Breast epithelium (tissue), 4 donors: Measurements from ENCODE around the gene CGNL1. TPM values are rescaled to one million over a fixed set of nuclear protein-coding genes. Genes with fewer than 3 reads are reported as not detected.

Experiments
- DNase-seq, 2 donors: peaks; one replicate each; pipeline ENCODE4 v3.0.0-alpha.2; 2019; ENCODE audit warnings: low spot score in 2 of 2
- H3K27ac ChIP-seq, 2 donors: fragments of 200-600 bp; sonication (generic) in 1 of 2; one replicate each; pipeline ENCODE4 v1.5.1; 2016 to 2019; ENCODE audit warnings: mild to moderate bottlenecking in 1 of 2
- H3K27me3 ChIP-seq, 2 donors: fragments of 200-600 bp; sonication (generic) in 1 of 2; one replicate each; pipeline versions ENCODE4 v1.5.1 to v1.6.0; 2017 to 2019; ENCODE audit warnings: control low read depth in 1 of 2, mild to moderate bottlenecking in 1 of 2
- H3K36me3 ChIP-seq: fragments of 200-600 bp; one replicate; pipeline ENCODE4 v1.5.1; 2019
- H3K4me1 ChIP-seq, 2 donors: fragments of 200-600 bp; sonication (generic); one replicate each; pipeline ENCODE4 v1.5.1; 2016 to 2019; ENCODE audit warnings: control low read depth in 1 of 2
- H3K4me3 ChIP-seq, 3 donors: fragments of 200-600 bp; sonication (generic); 1 replicate in 2 of 3; 2 replicates in 1 of 3; pipeline ENCODE4 v1.5.1; 2016 to 2019; ENCODE audit warnings: mild to moderate bottlenecking in 3 of 3, moderate library complexity in 2 of 3
- H3K9me3 ChIP-seq, 2 donors: fragments of 200-600 bp; sonication (generic) in 1 of 2; one replicate each; pipeline ENCODE4 v1.5.1; 2016 to 2019; ENCODE audit warnings: control low read depth in 1 of 2
- CTCF ChIP-seq, 3 donors: fragments of 450-650 bp; IDR thresholded peaks; one replicate each; pipeline ENCODE4 v1.5.1; 2016 to 2017; ENCODE audit warnings: antibody characterized with exemption in 3 of 3, mild to moderate bottlenecking in 3 of 3, moderate library complexity in 3 of 3
- POLR2A ChIP-seq: fragments of 450-650 bp; IDR thresholded peaks from one replicate; pipeline ENCODE4 v1.6.1; 2016; ENCODE audit warnings: antibody characterized with exemption, mild to moderate bottlenecking, moderate library complexity
- POLR2AphosphoS5 ChIP-seq, 3 donors: sonication (generic); formaldehyde crosslinking; IDR thresholded peaks; one replicate each; pipeline ENCODE4 v1.6.1; 2017; ENCODE audit warnings: antibody characterized with exemption in 3 of 3
- intact Hi-C: fragments of 100-400 bp; cut with DNase I; formaldehyde crosslinking; loops from one replicate; pipeline ENCODE4 v1.15.1; 2023; ENCODE audit warnings: low total_unique reads
- total RNA-seq, 3 donors: library from RNA; depleted of rRNA; stranded (reverse); fragments of >200 nt; gene quantifications; one replicate each; pipeline ENCODE4 v1.1.0, GENCODE V29; 2016

The CGNL1 gene
- total RNA-seq, 3 donors from 2014 or later, result 5.4 to 24.9 (median 18.4) TPM

DNA sequence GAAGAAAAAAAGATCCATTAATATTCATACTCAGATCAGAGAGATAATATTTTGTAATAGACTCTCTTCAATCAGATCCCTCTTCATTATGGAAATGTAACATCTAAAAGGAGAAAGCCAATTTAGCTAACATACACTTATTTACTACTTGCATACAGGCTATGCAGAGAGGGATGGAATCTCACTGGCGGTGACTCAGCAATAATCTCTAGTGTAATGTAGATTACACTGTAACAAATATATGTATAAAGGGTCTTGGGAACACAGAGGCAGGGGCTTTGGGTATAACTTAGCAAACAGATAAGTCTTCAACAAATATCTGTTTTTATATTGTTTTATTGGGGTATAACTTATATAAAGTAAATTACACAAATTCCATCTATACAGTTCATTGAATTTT, 69.6 kb downstream of the CGNL1 start:
- no peak for DNase-seq
- Histone ChIP-seq H3K9me3 (no peaks in the 10 kb centered on the region), H3K27ac (no peak overlapping the region), H3K36me3 (no peaks in the 10 kb centered on the region), H3K4me3 (no peak overlapping the region), H3K4me1 (no peaks in the 10 kb centered on the region), H3K27me3 (no peaks in the 10 kb centered on the region)
- TF ChIP-seq POLR2A (no peak), CTCF (IDR thresholded peaks at IDR 0.05) (no peak), POLR2AphosphoS5 (IDR thresholded peaks at IDR 0.05) (no peak)
- intact Hi-C loops, result no loop called here

GRCh38 chr15:57446393-57446792, 70.1 kb downstream of the CGNL1 start:
- DNase-seq, result no peak
- intact Hi-C loops, result no loop called here
- Histone ChIP-seq H3K36me3 (no peaks in the 10 kb centered on the region), H3K27me3 (no peaks in the 10 kb centered on the region), H3K4me1 (no peaks in the 10 kb centered on the region), H3K4me3 (no peak overlapping the region), H3K9me3 (no peaks in the 10 kb centered on the region), H3K27ac (no peak overlapping the region)
- TF ChIP-seq POLR2A (no peak), CTCF (IDR thresholded peaks at IDR 0.05) (no peak), POLR2AphosphoS5 (IDR thresholded peaks at IDR 0.05) (no peak)

DNA sequence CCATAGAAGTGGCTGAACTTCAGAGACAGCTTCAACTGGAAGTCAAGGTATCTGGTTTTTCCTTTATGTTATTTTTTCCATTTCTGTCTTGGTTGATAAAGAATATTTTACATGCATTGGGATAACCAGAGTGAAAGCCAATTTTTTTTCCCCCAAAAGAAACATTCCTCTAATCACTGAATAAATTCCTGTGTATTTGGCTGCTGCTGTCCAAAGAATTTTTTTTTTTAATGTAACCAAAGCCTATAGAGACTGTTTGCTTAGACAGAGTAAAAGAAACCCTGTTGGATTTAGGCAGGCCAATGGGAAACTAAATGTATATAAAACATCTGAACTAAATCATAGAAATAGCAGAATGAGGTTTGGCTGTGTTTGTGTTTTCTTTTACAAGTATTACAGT, 75.2 kb downstream of the CGNL1 start:
- Histone ChIP-seq H3K27me3 (no peaks in the 10 kb centered on the region), H3K9me3 (no peaks in the 10 kb centered on the region), H3K27ac (no peak overlapping the region), H3K36me3 (no peaks in the 10 kb centered on the region), H3K4me1 (no peaks in the 10 kb centered on the region), H3K4me3 (no peak overlapping the region)
- intact Hi-C loops, result no loop called here
- TF ChIP-seq CTCF (IDR thresholded peaks at IDR 0.05) (no peak), POLR2A (no peak), POLR2AphosphoS5 (IDR thresholded peaks at IDR 0.05) (no peak)
- no peak for DNase-seq

- no peaks in the 10 kb centered on the region for H3K36me3 ChIP-seq
- H3K9me3 ChIP-seq, result no peaks in the 10 kb centered on the region
- intact Hi-C loops, result no loop called here
- no peaks in the 10 kb centered on the region for H3K27me3 ChIP-seq
- no peak for DNase-seq
- no peak overlapping the region for H3K4me3 ChIP-seq
- no peak overlapping the region for H3K27ac ChIP-seq
- no peaks in the 10 kb centered on the region for H3K4me1 ChIP-seq
- no peak for TF ChIP-seq POLR2A
- TF ChIP-seq POLR2AphosphoS5 (IDR thresholded peaks at IDR 0.05), result no peak
Measured at GRCh38 chr15:57452090-57452754, 75.9 kb downstream of the CGNL1 start.

DNA sequence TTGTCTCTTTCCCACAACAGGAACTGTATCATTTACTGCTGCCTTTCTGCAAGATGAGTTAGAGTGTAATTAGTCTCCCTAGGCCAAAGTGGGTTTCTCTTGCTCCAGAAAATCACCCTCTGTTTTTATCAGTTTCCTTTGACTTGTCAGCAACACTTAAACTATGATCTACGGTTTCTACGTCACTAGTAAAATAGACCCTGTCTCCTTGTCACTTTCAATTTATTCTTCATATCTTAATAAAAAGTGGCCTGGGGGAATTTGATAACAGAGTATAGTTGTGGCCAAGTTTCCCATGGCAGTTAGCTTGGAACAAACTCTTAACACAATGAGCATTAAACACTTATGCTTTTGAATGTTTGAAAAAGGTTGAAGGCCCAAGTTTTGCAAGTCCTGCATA, 79.6 kb downstream of the CGNL1 start:
- intact Hi-C loops, result no loop called here
- no peaks in the 10 kb centered on the region for H3K36me3 ChIP-seq

More for the DNA sequence above, 79.6 kb downstream of the CGNL1 start:
- no peaks in the 10 kb centered on the region for H3K27me3 ChIP-seq
- H3K4me1 ChIP-seq, result no peaks in the 10 kb centered on the region
- H3K27ac ChIP-seq, result no peak overlapping the region
- no peak for DNase-seq
- H3K4me3 ChIP-seq, result no peak overlapping the region
- TF ChIP-seq CTCF (IDR thresholded peaks at IDR 0.05), result no peak
- no peaks in the 10 kb centered on the region for H3K9me3 ChIP-seq
